Measurements from ENCODE around the gene DDX24. TPM values are rescaled to one million over a fixed set of nuclear protein-coding genes. Genes with fewer than 3 reads are reported as not detected.

DDX24 gene
- total and polyA plus RNA-seq, 2 of the 8 experiments (the other 6 are each of a cell fraction or from before 2014, with no cell fraction given): 89.0 to 201 TPM

DNA sequence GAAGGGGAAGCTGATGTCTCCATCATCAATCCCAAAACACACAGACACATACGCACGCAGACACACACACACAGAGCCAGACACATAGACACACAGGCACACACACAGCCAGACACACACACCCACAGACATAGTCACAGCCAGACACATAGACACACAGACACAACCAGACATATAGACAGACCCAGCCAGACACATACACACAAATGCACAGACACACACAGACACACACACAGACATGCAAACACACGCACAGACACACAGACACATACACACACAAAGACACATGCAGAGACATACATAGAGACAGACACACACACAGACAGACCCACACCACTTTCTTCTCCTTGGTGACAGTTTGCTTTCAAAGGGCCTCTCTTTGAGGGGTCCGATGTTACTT lies 77.6 kb downstream of the DDX24 start (continued):
- TF ChIP-seq, protein P1, sequence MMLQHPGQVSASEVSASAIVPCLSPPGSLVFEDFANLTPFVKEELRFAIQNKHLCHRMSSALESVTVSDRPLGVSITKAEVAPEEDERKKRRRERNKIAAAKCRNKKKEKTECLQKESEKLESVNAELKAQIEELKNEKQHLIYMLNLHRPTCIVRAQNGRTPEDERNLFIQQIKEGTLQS (IDR thresholded peaks at IDR 0.05; ENCODE audit: insufficient read depth, low read depth, low read length): no peak
- TF ChIP-seq MAFK (IDR thresholded peaks at IDR 0.05; ENCODE audit: low read depth, low read length) (no peak), SP4 (IDR thresholded peaks at IDR 0.05; ENCODE audit: low read length) (no peak), RAD21 (IDR thresholded peaks at IDR 0.05 in 1 of 2, conservative IDR thresholded peaks at IDR 0.05 in 1 of 2; ENCODE audit: low read depth in 2 of 2, low read length in 2 of 2) (no peak)
- TF ChIP-seq, protein P2, sequence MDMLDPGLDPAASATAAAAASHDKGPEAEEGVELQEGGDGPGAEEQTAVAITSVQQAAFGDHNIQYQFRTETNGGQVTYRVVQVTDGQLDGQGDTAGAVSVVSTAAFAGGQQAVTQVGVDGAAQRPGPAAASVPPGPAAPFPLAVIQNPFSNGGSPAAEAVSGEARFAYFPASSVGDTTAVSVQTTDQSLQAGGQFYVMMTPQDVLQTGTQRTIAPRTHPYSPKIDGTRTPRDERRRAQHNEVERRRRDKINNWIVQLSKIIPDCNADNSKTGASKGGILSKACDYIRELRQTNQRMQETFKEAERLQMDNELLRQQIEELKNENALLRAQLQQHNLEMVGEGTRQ (IDR thresholded peaks at IDR 0.05; ENCODE audit: low read length): no peak
